ENCODE results near the gene ACTC1.

DNA sequence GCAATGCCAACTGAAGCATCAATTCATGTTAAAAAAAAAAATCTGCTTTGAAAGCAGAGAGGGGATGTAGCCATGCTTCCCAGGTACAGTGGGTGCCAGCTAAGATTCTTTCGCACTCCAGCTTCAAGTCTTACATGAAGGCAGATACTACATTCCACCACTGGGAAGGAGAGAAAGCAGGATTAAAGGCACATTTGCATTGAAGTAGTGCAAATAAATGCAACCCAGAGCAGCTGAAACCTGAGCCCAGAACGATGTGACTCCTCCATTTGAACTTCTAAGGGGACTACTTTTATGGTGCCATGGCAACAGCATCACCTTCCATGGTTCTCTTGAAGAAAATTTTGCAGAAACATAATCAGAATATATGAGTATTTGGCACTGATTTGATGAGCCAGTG, 21.4 kb downstream of the ACTC1 start:
- TF ChIP-seq, protein P1, sequence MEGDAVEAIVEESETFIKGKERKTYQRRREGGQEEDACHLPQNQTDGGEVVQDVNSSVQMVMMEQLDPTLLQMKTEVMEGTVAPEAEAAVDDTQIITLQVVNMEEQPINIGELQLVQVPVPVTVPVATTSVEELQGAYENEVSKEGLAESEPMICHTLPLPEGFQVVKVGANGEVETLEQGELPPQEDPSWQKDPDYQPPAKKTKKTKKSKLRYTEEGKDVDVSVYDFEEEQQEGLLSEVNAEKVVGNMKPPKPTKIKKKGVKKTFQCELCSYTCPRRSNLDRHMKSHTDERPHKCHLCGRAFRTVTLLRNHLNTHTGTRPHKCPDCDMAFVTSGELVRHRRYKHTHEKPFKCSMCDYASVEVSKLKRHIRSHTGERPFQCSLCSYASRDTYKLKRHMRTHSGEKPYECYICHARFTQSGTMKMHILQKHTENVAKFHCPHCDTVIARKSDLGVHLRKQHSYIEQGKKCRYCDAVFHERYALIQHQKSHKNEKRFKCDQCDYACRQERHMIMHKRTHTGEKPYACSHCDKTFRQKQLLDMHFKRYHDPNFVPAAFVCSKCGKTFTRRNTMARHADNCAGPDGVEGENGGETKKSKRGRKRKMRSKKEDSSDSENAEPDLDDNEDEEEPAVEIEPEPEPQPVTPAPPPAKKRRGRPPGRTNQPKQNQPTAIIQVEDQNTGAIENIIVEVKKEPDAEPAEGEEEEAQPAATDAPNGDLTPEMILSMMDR (conservative IDR thresholded peaks at IDR 0.05; ENCODE audit: low read depth in 2 of 2): no peak
- TF ChIP-seq EZH2phosphoT487 (IDR thresholded peaks at IDR 0.05; ENCODE audit: unreplicated experiment) (no peak), EZH2 (IDR thresholded peaks at IDR 0.05; ENCODE audit: low read depth, unreplicated experiment) (no peak), ZNF114 (CRISPR knock-in tag; IDR thresholded peaks at IDR 0.05) (no peak), JUNB (IDR thresholded peaks at IDR 0.05; ENCODE audit: unreplicated experiment) (no peak)
